Ureter (tissue), 1 donor: ENCODE results near the gene MED13. TPM values are rescaled to one million over a fixed set of nuclear protein-coding genes. Genes with fewer than 3 reads are reported as not detected.
"Not testable (repeated sequence)": the region's sequence is repeated elsewhere in the genome, so short reads cannot be mapped to it uniquely, and the experiment has no call there.

Experiments used
- DNase-seq: peaks from one replicate; pipeline ENCODE4 v3.0.0-alpha.2; 2020; ENCODE audit warnings: low spot score
- total RNA-seq: library from RNA; stranded (reverse); gene quantifications from one replicate; pipeline ENCODE4 v1.2.4, GENCODE V29; 2023
- donor health status: DM: yes; HTN: yes; CAD: no.

MED13 gene
- total RNA-seq, 1 donor from 2014 or later, result 86.2 TPM

DNA sequence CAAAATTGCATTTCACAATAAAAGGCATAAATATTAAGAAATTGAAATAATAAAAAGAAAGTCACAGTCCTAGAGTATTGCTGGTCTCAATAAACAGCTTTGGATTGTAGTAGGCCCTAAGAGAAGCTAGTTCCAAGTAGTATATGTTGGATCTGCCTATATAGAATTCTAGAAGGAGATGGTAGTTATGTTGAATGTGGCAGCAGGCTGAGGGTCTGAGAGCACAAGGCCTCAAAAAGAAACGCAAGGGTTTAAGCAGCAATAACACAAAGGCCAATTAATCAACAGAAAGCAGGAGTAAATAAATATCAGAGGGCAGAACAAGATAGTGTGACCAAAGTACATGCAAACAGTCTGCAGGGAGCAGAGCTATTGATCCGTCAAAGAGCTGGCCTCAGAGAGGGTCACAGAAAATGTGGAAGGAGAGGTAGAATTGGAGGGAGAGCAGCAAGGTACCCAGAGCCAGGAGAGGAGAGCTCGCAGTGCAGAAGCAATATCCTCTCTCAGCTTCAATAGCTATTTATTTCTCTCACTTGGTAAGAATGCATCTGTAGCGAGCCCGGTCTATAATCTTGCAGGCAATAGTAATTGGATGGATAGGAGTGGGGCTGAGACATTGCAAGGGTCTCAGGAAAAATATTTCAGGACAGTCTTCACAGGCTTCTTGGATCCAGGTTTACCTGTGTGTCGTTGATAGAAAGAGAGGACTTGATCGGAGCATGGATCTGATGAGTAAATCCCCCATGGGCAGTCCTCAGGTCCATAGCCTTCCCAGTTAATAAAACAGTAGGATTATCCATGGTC is 25.1 kb upstream of the MED13 start:
- no peak for DNase-seq

DNA sequence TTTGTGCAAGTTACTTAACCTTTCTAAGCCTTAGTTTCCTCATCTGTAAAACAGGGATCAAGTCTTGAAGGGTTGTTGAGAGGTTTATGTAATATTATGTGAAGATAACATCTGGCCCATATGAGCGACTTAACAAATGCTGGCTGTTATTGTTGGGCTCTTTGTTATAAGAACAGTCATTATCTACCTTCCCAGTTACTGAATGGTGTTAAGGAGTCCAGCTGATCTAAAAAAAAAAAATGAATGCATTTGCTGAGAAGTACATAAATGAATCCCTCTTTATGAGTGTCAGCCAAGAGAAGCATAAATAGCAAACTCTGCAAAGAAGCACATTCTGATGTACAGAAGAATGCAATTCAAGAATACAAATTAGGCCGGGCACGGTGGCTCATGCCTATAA is 24.3 kb upstream of the MED13 start:
- no peak for DNase-seq

DNA sequence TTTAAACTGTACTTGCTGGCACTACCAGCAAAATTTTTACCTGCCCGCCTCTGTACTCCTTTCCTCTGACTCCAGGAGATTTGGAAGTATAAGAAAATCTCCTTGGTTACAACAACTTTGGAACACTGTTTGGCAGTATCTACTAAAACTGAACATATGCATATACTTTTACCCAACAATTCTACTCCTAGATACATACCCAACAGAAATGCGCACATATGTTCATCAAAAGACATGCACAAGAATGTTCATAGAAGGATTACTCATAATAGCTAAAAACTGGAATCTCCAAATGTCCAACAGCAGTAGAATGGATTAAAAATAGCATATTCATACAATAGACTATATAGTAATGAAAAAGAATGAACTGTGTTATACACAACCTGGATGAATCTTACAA is 21.7 kb upstream of the MED13 start:
- DNase-seq, result no peak

DNA sequence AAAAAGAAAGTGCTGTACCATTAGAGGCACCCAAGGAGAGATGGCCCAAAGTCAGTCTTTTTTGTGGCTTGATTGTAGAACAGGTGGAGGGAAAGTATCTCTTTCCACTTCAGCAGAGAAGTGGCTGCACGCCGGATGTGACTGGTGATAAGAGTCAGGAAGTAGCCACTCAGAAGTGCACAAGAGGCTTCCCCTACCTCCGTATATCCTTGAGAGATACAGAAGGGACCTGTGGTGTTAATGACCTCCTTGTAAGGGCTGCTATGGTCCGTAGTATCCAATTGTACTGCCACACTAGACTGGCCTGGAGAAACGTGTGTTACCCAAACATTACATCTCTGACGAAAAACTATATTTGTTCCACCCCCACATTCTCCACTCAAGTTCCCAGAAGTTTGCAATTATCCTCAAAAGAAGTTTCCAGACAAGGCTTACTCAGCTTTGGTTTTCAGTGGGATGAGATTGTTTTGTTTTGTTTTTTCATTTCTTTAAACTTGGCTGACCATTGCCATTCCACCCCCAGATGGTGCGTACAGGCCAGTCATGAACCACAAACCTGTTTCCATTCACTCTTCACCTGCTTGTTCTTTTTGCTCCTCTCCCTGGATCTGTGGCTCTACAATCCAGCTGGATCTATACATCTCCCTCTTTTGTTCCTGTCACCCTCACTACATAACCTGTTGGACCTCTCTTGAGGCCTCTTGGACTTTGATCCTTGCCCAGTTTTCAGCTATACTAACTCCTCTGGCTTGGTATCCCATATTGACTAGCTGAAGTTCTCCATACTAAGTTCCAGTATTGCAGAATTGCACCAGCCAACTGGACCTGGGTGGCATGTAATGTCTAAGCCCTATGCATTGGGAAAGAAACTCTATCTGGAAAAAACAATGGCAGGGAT is 20.7 kb upstream of the MED13 start:
- no peak for DNase-seq

DNA sequence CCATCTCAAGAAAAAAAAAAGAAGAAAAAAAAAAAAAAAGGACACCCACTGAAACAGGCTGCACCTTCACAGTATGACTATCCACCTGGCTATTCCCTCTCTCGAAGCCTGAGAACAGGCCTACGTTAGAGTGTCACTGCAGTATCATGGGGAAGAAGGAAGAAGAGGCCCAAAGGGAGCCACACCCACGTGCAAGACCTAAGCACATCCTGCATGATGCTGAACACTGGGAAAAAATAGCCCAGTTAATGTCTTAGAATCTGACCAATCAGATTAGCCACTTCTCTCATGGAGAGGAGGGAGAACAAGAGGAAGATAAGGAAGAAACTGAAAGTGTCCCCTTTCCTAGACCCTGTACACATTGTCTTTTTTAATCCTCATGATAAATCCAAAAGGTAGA is 19.5 kb upstream of the MED13 start:
- DNase-seq, result no peak

DNA sequence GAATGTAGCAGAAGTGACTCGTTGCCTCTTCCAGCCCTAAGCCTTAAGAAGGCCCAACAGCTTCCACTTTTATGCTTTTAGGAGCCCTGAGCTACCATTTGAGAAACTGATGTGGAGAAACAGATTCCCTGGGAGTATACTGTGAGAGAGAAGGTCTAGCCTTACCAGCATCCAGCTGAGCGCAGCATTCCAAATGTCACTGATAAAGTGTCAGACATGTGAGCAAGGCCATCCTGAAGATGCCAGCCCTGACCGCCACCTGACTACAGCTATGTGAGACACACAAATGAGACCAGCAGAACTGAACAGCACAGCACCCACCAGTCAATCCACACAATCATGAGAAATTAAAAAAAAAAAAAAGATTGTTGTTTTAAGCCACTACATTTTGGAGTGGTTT is 18.6 kb upstream of the MED13 start:
- DNase-seq, result no peak

DNA sequence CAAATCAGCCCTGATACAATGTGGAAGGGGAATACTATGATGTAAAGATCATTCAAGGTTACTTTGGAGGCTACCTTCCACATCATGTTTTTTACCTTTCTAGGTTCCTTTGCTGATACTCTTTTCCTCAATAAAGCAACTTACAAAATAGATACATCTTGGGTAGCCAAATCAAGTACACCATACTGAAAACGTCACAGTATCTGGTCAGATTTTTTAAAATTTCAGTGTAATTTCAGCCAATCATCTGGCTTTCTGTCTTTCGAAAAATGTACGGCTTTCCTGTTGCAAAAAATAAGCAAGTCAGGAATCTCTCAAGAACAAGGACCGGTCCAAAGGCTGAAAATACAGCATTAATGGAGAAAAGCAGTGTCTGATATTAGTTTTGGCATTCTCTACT is 15.6 kb upstream of the MED13 start:
- DNase-seq, result no peak

DNA sequence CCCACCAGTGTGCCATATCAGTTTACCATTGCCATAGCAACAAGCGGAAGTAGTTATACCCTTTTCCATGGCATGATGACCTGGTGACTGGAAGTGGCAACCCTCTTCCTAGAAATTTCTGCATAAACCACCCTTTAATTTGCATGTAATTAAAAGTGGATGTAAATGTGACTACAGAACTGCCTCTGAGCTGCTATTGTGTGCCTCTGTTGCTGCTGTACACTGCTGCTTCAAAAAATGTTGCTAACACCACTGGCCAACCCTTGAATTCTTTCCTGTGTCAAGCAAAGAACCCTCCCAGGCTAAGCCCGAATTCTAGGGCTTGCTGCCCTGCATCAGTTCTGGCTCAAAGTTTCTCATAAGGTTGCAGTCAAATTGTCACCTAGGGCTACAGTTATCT is 12.9 kb upstream of the MED13 start:
- DNase-seq, result no peak

DNA sequence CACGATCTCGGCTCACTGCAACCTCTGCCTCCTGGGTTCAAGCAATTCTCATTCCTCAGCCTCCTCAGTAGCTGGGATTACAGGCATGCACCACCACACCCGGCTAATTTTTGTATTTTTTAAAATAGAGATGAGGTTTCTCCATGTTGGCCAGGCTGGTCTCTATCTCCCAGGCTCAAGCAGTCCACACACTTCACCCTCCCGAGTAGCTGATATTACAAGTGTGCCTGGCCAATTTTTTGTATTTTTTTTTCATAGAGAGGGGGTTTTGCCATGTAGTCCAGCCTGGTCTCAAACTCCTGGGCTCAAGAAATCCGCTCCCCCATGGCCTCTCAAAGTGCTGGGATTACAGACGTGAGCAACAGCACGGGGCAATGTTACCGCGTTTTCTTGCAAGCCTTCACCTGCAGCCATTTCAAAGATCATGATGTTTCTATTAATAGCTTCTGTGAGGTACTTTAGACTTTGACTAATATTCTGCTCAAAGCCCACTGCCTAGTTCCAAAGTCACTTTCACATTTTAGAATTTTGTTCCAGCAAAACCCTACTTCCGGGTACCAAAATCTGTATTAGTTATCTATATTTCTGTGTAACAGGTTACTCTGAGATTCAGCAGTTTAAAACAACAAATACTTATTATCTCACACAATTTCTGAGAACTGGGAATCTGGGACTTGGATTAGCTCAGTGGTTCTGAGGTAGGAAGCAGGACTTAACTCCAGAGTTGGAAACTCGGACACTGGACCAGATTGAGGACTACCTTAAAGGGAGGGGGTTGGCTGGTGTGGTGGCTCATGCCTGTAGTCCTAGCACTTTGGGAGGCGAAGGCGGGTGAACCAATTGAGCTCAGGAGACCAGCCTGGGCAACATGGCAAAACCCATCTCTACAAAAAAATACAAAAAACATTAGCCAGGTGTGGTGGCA is 12.0 kb upstream of the MED13 start:
- DNase-seq, result no peak

DNA sequence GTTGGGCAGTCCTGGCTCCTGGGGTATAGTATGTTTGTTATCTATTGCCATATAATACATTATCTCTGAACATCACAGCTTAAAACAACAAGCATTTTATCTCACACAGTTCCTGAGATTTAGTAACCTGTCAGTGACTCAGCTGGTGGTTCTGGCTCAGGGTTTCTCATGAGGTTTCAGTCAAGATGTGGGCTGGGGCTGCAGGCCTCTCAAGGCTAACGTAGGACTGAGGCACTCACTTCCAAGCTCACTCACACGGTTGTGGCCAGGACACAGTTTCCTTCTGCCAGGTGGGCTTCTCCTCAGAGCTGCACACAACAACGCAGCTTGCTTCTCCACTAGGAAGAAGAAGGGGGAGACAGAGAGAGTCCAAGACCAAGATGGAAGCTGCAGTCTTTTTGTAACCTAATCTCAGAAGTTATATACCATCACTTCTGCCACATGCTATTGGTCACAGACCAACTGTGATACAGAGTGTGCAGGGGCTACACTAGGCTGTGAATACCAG is 10.3 kb upstream of the MED13 start:
- no peak for DNase-seq

DNA sequence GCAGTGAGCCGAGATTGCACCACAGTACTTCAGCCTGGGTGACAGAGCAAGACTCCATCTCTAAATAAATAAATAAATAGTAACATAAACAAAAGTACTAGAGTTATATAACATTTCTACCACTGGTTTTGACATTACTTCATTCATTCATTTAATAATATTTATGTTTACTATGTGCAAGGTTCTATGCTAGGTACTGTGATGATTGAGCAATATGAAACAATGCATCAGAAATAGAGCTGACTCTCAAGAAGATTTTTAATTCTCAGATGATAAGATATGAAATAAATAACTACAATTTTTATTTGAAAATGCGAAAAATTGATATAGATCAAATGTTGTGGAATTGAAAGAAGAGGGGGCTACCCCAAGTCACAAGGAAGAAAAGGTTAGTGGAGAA is 8.9 kb upstream of the MED13 start:
- DNase-seq, result no peak

DNA sequence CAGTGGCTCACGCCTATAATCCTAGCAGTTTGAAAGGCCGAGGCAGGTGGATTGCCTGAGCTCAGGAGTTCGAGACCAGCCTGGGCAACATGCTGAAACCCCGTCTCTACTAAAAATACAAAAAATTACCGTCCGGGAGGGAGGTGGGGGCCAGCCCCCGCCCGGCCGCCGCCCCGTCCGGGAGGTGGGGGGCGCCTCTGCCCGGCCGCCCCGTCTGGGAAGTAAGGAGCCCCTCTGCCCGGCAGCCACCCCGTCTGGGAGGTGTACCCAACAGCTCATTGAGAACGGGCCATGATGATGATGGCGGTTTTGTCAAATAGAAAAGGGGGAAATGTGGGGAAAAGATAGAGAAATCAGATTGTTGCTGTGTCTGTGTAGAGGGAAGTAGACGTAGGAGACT is 7.8 kb upstream of the MED13 start:
- DNase-seq, result not testable (repeated sequence)

DNA sequence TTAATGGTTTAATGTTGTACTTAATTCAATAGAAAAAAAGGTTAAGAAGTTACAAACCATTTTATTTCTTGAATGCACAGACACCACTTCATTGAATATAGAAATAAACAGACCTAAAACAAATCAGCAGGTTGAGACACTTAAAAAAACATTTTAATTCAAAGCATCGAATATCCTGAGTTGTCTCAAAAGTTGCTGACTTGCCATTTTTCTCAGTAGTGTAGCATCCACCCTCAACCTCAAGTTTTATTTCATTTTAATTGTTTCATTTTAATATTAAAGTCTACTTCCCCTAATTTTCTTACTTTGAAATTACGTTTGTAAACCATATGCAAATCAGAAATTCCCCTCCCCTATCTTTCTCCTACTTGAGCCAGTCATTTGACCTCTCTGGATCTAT is 5.8 kb upstream of the MED13 start:
- DNase-seq, result no peak

DNA sequence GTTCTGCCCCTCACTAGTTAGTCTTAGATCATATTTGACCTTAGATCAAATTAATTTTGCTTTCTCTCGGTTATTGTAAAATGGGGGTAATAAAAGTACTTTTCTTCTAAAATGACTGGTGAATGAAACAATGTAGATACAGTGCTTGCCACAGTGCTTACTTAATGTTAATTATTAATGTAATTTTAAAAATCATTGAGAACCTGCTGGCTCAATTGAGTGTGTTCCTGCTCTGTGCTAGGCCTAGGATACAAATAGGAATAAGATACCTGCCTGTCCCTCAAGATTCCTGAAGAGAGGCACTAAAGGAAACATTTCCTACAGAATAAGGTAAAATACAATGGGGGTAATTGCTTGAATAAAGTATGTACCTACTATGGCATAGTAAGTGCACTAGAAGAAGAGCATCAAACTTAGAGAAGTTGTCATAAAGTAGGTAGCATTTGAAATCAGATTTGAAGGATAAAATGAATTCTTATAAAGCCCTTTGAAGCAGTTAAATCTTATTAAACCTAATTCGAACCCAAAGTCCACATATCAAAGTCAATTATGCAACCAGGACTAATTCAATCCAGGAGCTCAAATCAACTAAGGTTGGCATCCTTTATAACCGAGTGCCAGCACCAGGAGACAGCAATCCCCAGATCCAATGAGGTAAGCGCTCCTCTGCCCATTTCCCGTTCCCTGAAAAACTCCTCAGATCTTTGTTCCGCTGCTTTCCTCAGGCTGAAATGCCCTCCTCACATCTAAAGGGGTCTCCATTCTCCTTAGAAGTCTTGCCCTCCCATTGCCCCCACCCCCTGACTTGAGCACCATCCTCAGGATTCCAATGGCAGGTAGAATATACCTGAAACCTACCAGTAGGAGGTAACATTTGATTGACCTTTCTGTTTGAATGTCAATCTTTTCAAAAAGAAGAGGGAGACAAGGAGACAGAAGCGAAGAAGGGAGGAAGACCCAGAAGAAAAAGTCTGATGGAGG is 2.4 kb upstream of the MED13 start:
- DNase-seq, result no peak

DNA sequence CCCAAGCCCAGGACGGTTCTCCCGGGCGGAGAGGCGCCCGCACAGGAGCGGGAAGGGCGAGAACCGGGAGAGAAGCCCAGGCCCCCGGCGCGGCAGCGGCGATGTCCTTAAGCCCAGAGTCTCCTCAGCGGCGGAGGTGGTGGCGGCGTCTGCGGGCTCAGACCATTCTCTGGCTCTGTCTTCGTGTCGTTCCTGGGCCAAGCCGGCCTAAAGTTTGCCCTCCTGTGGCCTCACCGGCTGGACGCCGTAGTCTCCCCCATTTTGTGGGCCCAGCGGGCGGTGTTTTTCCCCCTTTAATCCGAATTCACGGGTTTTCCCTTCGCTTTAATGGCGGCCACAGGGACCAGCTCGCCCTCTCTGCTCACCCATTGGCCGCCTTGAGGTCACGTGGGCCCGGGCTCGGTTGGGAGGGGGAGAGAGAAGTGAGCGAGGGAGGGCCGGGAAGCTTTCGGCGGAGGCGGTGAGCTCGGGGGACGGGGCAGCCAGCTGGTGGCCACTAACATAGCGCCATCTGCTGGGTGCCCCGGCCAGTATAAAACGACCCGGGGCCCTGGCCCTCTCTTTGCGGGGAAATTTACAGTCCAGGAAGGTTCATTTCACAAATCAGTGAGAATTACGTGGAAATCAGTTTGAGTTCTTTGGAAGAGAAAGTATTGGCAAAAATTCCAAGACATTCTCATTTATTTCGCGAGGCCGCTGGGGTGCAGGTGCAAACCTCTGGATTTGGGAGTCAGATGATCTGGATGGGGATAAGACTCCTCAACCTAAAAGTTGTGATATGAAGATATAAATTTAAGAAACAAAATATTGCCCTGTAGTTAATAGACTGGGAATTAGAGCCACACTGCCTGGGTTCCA is 762 bp upstream of the MED13 start:
- peak; percentile 99 for DNase-seq

DNA sequence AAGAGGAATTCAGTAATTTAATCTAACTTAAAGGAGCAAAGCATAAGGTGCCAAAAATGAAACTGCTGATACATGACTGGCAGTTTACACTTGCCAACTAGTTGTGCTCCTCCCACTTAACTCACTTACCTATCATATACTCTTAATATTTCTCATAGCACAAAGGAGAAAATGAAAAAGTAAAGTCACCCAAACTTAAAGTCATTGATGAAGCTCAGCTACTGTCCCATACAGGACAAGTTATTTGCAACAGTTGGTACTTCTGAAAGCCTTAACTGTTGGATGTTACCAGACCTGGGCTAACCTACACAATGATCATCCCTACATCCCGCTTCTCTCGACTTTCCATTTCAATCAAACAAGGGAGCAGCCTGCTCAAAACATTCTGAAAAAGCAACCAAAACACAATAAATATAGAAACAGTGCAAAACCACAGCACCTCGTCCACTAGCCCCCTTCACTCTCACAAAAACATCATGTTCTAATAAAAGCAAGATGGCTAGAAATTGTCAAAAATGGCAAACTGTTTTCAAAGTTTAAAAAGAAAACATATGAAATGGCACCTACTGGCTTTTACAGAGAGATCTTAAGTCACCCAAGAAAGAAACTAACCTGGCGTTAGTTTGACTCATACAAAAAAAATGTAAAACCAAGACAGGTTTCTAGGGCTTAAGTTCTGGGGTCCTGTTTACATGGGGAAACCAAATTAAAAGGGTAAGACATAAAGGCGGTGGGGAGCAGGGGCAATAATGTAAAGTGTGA is 868 bp downstream of the MED13 start:
- DNase-seq, result no peak

DNA sequence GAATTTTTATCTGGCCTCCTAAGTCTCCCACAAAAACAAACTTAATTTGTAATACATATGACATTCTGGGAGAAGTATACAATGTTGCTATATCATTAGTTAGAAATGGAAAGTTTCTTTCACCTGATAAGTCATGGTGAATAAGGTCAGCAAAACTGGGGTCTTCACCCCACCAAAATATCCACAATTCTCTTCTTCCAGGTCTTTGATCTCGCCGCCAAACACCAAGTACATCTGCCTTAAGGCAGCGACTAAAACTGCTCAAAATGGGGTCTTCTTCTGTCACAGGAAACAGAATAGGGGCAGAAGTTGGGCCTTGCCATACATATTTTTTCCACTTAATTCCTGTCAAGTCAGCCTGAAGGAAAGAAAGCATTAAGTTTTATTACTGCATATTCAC is 2.1 kb downstream of the MED13 start:
- no peak for DNase-seq

DNA sequence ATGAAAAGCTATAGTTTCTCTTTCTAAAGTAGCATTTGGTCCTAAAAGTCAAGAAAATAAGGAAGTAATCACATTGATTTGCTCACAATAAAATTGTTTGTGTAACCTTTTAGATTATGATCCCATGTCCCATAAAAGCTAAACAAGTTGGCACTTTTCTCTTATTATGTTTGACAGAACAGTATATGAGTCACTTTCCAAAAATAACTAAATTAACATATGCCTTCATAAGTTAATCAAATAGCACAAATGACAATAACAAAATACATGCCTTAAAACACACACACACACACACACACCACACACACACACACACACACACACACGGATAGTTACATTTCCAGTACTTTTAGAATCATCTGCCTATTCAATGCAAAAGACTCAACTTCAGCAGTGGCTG is 2.8 kb downstream of the MED13 start:
- no peak for DNase-seq

DNA sequence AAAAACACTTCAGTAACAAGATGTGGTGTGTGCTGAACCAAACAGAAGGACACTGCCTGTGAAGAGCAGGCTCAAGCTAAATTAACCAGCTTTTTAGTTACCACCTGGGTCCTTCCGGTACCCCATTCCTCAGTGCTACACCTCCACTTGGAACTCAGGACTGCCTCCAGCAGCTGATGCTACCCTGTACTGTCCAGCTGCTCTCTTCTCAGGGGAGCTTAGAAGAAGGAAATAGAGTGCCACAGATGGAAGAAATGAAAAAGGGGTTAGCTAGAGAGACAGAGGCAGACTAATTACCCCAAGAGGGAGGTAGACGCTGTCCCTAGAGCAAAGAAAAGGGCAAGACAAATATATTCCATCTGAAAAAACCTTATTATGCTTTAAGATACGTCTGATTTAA is 5.7 kb downstream of the MED13 start:
- no peak for DNase-seq
